IMR-90 (cell line): ENCODE measurements around the gene PEX5L. TPM values are rescaled to one million over a fixed set of nuclear protein-coding genes. Genes with fewer than 3 reads are reported as not detected.

ENCODE experiments used
- ATAC-seq: fragments of 200-7000 bp; cut with Tn5 transposase; 2 replicates; pipeline ENCODE4 v1.9.1; 2020; ENCODE audit warnings: low read depth, mild to moderate bottlenecking, moderate library complexity
- BruUV-seq: library from RNA; stranded (reverse); fragments of 400-500 nt; replicated peaks from 2 replicates; lab custom pipeline; 2021; lab: Mats Ljungman, UMichigan
- CTCF ChIA-PET: fragments of 300-600 bp; formaldehyde crosslinking; extraction: SDS; loops from one replicate; lab custom pipeline; 2021; ENCODE audit warnings: antibody characterized with exemption; lab: Yijun Ruan, JAX
- POLR2A ChIA-PET: fragments of 300-600 bp; sonication (Branson Sonifier 250); formaldehyde crosslinking; loops from one replicate; lab custom pipeline; 2022; ENCODE audit warnings: antibody characterized with exemption; ENCODE audit not compliant: unreplicated experiment; lab: Charles Lee
- DNase-seq: peaks from one replicate; pipeline ENCODE4 v3.0.0; 2013
- H2AFZ ChIP-seq: replicated peaks from 2 replicates; pipeline ENCODE3; 2013; ENCODE audit warnings: low read length, mild to moderate bottlenecking; ENCODE audit not compliant: poor library complexity
- H2AK5ac ChIP-seq: 2 replicates; pipeline ENCODE4 v1.6.1; 2013; ENCODE audit warnings: low read depth, low read length, inconsistent platforms
- H2AK9ac ChIP-seq: replicated peaks from 2 replicates; pipeline ENCODE3; 2013; ENCODE audit warnings: mild to moderate bottlenecking, low read depth, low read length, moderate library complexity; ENCODE audit not compliant: poor library complexity
- H2BK120ac ChIP-seq: 2 replicates; pipeline ENCODE4 v1.6.1; 2013; ENCODE audit warnings: low read depth, low read length, inconsistent platforms
- H2BK15ac ChIP-seq: 3 replicates; pipeline ENCODE4 v1.6.1; 2013; ENCODE audit warnings: low read depth, low read length, inconsistent platforms
- H2BK20ac ChIP-seq: 2 replicates; pipeline ENCODE4 v1.6.1; 2013; ENCODE audit warnings: low read depth, mild to moderate bottlenecking, inconsistent platforms, low read length, moderate library complexity
- H2BK5ac ChIP-seq: 2 replicates; pipeline ENCODE4 v1.6.1; 2013; ENCODE audit warnings: mild to moderate bottlenecking, low read depth, low read length, inconsistent platforms; ENCODE audit not compliant: poor library complexity, severe bottlenecking
- H3K14ac ChIP-seq: replicated peaks from 2 replicates; pipeline ENCODE4 v1.6.1; 2013; ENCODE audit warnings: low read depth, low read length, inconsistent platforms
- H3K18ac ChIP-seq: 2 replicates; pipeline ENCODE4 v1.6.1; 2013; ENCODE audit warnings: low read depth, low read length, control low read depth
- H3K23ac ChIP-seq: 2 replicates; pipeline ENCODE4 v1.6.1; 2013; ENCODE audit warnings: low read depth, low read length, inconsistent platforms
- H3K27ac ChIP-seq: 2 replicates; pipeline ENCODE4 v1.5.1; 2013; ENCODE audit warnings: mild to moderate bottlenecking, control low read depth, low read length; ENCODE audit not compliant: insufficient read depth
- H3K27me3 ChIP-seq: 2 replicates; pipeline ENCODE4 v1.6.1; 2013; ENCODE audit warnings: low read length; ENCODE audit not compliant: control insufficient read depth, insufficient read depth
- H3K36me3 ChIP-seq: 2 replicates; pipeline ENCODE4 v1.6.1; 2013; ENCODE audit warnings: low read length, mixed read lengths; ENCODE audit not compliant: control insufficient read depth, insufficient read depth
- H3K4ac ChIP-seq: 2 replicates; pipeline ENCODE4 v1.6.1; 2013; ENCODE audit warnings: low read depth, low read length, inconsistent platforms
- H3K4me1 ChIP-seq: 2 replicates; pipeline ENCODE4 v1.6.1; 2013; ENCODE audit warnings: low read length, mixed read lengths; ENCODE audit not compliant: control insufficient read depth, insufficient read depth
- H3K4me2 ChIP-seq: 2 replicates; pipeline ENCODE4 v1.6.1; 2013; ENCODE audit warnings: low read depth, mild to moderate bottlenecking, control low read depth, low read length, moderate library complexity
- H3K4me3 ChIP-seq: 2 replicates; pipeline ENCODE4 v1.5.1; 2013; ENCODE audit warnings: low read depth, mild to moderate bottlenecking, control low read depth, low read length, moderate library complexity; ENCODE audit not compliant: insufficient read depth
- H3K56ac ChIP-seq: 2 replicates; pipeline ENCODE4 v1.6.1; 2013; ENCODE audit warnings: low read length, inconsistent platforms; ENCODE audit not compliant: insufficient read depth; ENCODE audit errors: extremely low read depth
- H3K79me1 ChIP-seq, 2 experiments: 2 replicates each; pipeline ENCODE4 v1.6.1; 2013; ENCODE audit warnings: low read length in 2 of 2, inconsistent platforms in 1 of 2, low read depth in 1 of 2
- H3K9ac ChIP-seq: 2 replicates; pipeline ENCODE4 v1.6.1; 2013; ENCODE audit warnings: low read depth, low read length, control low read depth
- H3K9me1 ChIP-seq: 2 replicates; pipeline ENCODE4 v1.6.1; 2013; ENCODE audit warnings: low read length, inconsistent platforms; ENCODE audit not compliant: insufficient read depth
- H3K9me3 ChIP-seq: 2 replicates; pipeline ENCODE4 v1.6.1; 2013; ENCODE audit warnings: low read length; ENCODE audit not compliant: control insufficient read depth, insufficient read depth
- H4K20me1 ChIP-seq: 2 replicates; pipeline ENCODE4 v1.6.1; 2013; ENCODE audit warnings: low read length, inconsistent platforms; ENCODE audit not compliant: insufficient read depth
- H4K5ac ChIP-seq: 2 replicates; pipeline ENCODE4 v1.6.1; 2013; ENCODE audit warnings: mild to moderate bottlenecking, low read depth, low read length, control low read depth
- H4K8ac ChIP-seq, 2 experiments: 2 replicates each; pipeline ENCODE4 v1.6.1; 2013; ENCODE audit warnings: low read depth in 2 of 2, low read length in 2 of 2, control low read depth in 1 of 2, inconsistent platforms in 1 of 2
- H4K91ac ChIP-seq: 2 replicates; pipeline ENCODE4 v1.6.1; 2013; ENCODE audit warnings: low read depth, low read length, inconsistent platforms; ENCODE audit not compliant: insufficient read depth
- NFE2L2 ChIP-seq: fragments of 150-350 bp; IDR thresholded peaks from 2 replicates; pipeline ENCODE4 v1.6.1; 2016; ENCODE audit warnings: low read depth, mild to moderate bottlenecking, low read length
- WGBS, 2 experiments: methylation state at CpG; one replicate each; pipeline versions ENCODE4 v1.1.5 to v1.1.7; 2013; ENCODE audit warnings: missing lambda C conversion rate in 2 of 2; ENCODE audit not compliant: insufficient read length in 1 of 2; ENCODE audit errors: extremely low coverage in 2 of 2; 5-methylcytosine and 5-hydroxymethylcytosine counted together
- dilution Hi-C: fragments of 300-500 bp; cut with HindIII; formaldehyde crosslinking; loops from one replicate; pipeline ENCODE4 v1.14.3; 2018; ENCODE audit warnings: low sequenced_read_pairs; ENCODE audit not compliant: unreplicated experiment
- in situ Hi-C: fragments of 300-500 bp; cut with MboI; formaldehyde crosslinking; loops from 3 replicates; pipeline ENCODE4 v1.14.3; 2019; ENCODE audit warnings: low sequenced_read_pairs, inconsistent platforms, mixed read lengths
- intact Hi-C: fragments of 100-400 bp; cut with micrococcal nuclease; formaldehyde crosslinking; loops from 2 replicates; pipeline ENCODE4 v1.10.0; 2022
- polyA plus RNA-seq, 3 experiments: library from polyadenylated mRNA; depleted of rRNA; stranded (reverse); fragments of >200 nt; gene quantifications; 2 replicates each; pipeline ENCODE4 v1.2.3, GENCODE V29; 2012; ENCODE audit warnings: low replicate concordance in 1 of 3
- total RNA-seq: library from RNA; depleted of rRNA; stranded (reverse); fragments of >200 nt; gene quantifications from 2 replicates; pipeline ENCODE4 v1.2.3, GENCODE V29; 2012

Gene PEX5L
- total and polyA plus RNA-seq, 2 of the 4 experiments (the other 2 are of a cell fraction) = not detected

- no peak overlapping the region for H2BK15ac ChIP-seq
- H3K9ac ChIP-seq = no peak overlapping the region
- no peak overlapping the region for H2AK9ac ChIP-seq
- in situ Hi-C loops (no loop called here), dilution Hi-C loops (no loop called here), intact Hi-C loops (no loop called here)
- H3K4me1 ChIP-seq = no peaks in the 10 kb centered on the region
- H3K79me1 ChIP-seq = no peaks in the 10 kb centered on the region
- no peak overlapping the region for H2BK5ac ChIP-seq
- no peak overlapping the region for H3K4me2 ChIP-seq
- H3K4me3 ChIP-seq = no peak overlapping the region
- no peak overlapping the region for H3K56ac ChIP-seq
- H4K8ac ChIP-seq = no peak overlapping the region
- no peak overlapping the region for H3K14ac ChIP-seq
- TF ChIP-seq NFE2L2 = no peak
- H2AFZ ChIP-seq = no peak overlapping the region
- H3K23ac ChIP-seq = no peak overlapping the region
- H2BK20ac ChIP-seq = no peak overlapping the region
- no peaks in the 10 kb centered on the region for H3K27me3 ChIP-seq
- no peak overlapping the region for H3K4ac ChIP-seq
- H3K27ac ChIP-seq = no peak overlapping the region
- no TSS peak for BruUV-seq
- no peak for DNase-seq
- H3K36me3 ChIP-seq = no peaks in the 10 kb centered on the region
- no peaks in the 10 kb centered on the region for H3K9me3 ChIP-seq
- H4K5ac ChIP-seq = no peak overlapping the region
- no peak overlapping the region for H2AK5ac ChIP-seq
- H4K91ac ChIP-seq = no peak overlapping the region
- ChIA-PET CTCF (no interaction called here), POLR2A (no interaction called here)
- WGBS, 2 experiments = no CpG with 5 or more reads among the region's 4 CpGs
- H3K9me1 ChIP-seq = no peaks in the 10 kb centered on the region
- no peaks in the 10 kb centered on the region for H4K20me1 ChIP-seq
- no peak overlapping the region for H3K18ac ChIP-seq
- ATAC-seq = no peak
- no peak overlapping the region for H2BK120ac ChIP-seq
These were observed 45.6 kb downstream of the PEX5L start for GRCh38 chr3:179991104-179991503.
